ENCODE results near the gene PLEKHA4. TPM values are rescaled to one million over a fixed set of nuclear protein-coding genes. Genes with fewer than 3 reads are reported as not detected.
"Not testable (repeated sequence)": the region's sequence is repeated elsewhere in the genome, so short reads cannot be mapped to it uniquely, and the experiment has no call there.

Gene PLEKHA4
- total RNA-seq, 4 donors from 2014 or later: 7.3 to 18.7 (median 14.9) TPM

- no peak for TF ChIP-seq CTCF (IDR thresholded peaks at IDR 0.05)
- DNase-seq (ENCODE audit: low spot score): no peak
- no peak for ATAC-seq (ENCODE audit: low FRiP score)
Observed at GRCh38 chr19:48907671-48908070, 39.3 kb upstream of the PLEKHA4 start.

GRCh38 chr19:48906324-48906723, 37.9 kb upstream of the PLEKHA4 start:
- no peak for TF ChIP-seq CTCF (IDR thresholded peaks at IDR 0.05)
- DNase-seq (ENCODE audit: low spot score): no peak
- ATAC-seq (ENCODE audit: low FRiP score): no peak

- no peak for ATAC-seq (ENCODE audit: low FRiP score)
Observed at GRCh38 chr19:48905664-48906063, 37.2 kb upstream of the PLEKHA4 start.

GRCh38 chr19:48903788-48904187, 35.4 kb upstream of the PLEKHA4 start:
- not testable (repeated sequence) for DNase-seq (ENCODE audit: low spot score); ATAC-seq (ENCODE audit: low FRiP score)

More at GRCh38 chr19:48905664-48906063, 37.2 kb upstream of the PLEKHA4 start:
- TF ChIP-seq CTCF (IDR thresholded peaks at IDR 0.05): no peak
- DNase-seq (ENCODE audit: low spot score): no peak

- not testable (repeated sequence) for ATAC-seq (ENCODE audit: low FRiP score); DNase-seq (ENCODE audit: low spot score)
Observed at GRCh38 chr19:48902291-48902690, 33.9 kb upstream of the PLEKHA4 start.

- DNase-seq (ENCODE audit: low spot score) (no peak), ATAC-seq (ENCODE audit: low FRiP score) (peak; percentile 22)
- no peak for TF ChIP-seq CTCF (IDR thresholded peaks at IDR 0.05)
Observed at GRCh38 chr19:48900477-48901406, 32.3 kb upstream of the PLEKHA4 start.

- no peak for TF ChIP-seq CTCF (IDR thresholded peaks at IDR 0.05)
- DNase-seq (ENCODE audit: low spot score) (peak; percentile 98), ATAC-seq (ENCODE audit: low FRiP score) (peak; percentile 97)
Observed at GRCh38 chr19:48899781-48900476, 31.5 kb upstream of the PLEKHA4 start, which contains the start of gene NUCB1. Gene NUCB1 (plus strand): TSS chr19:48900312. CDS start chr19:48900797, 485 bp downstream.

GRCh38 chr19:48899386-48899749, 31.0 kb upstream of the PLEKHA4 start:
- ATAC-seq (ENCODE audit: low FRiP score); DNase-seq (ENCODE audit: low spot score): not testable (repeated sequence)
